ENCODE results near the gene RAPH1.
A peak's percentile ranks its signal among the peaks of the same experiment; 100 is the strongest.
"Not testable (repeated sequence)": the region's sequence is repeated elsewhere in the genome, so short reads cannot be mapped to it uniquely, and the experiment has no call there.

RAPH1 gene

GRCh38 chr2:203547356-203547755 lies 12.3 kb upstream of the RAPH1 start:
- DNase-seq (ENCODE audit: low read depth): no peak
- no peak overlapping the region for H3K4me3 ChIP-seq (ENCODE audit: low read depth, low read length)
- TF ChIP-seq MAX (IDR thresholded peaks at IDR 0.05; ENCODE audit: low read depth, low read length) (no peak), MYC (IDR thresholded peaks at IDR 0.05; ENCODE audit: low read depth, low read length) (no peak), CTCF (IDR thresholded peaks at IDR 0.05; ENCODE audit: low read depth, low read length) (no peak), POLR2A (IDR thresholded peaks at IDR 0.05; ENCODE audit: extremely low read depth, insufficient read length) (no peak)

- TF ChIP-seq CTCF (IDR thresholded peaks at IDR 0.05; ENCODE audit: low read depth, low read length): no peak
- DNase-seq (ENCODE audit: low read depth): no peak
- no peak overlapping the region for H3K4me3 ChIP-seq (ENCODE audit: low read depth, low read length)
These were observed 9.3 kb upstream of the RAPH1 start for GRCh38 chr2:203544402-203544801.

- no peak for DNase-seq (ENCODE audit: low read depth)
- TF ChIP-seq MAX (IDR thresholded peaks at IDR 0.05; ENCODE audit: low read depth, low read length) (no peak), MYC (IDR thresholded peaks at IDR 0.05; ENCODE audit: low read depth, low read length) (no peak)
- no peak overlapping the region for H3K4me3 ChIP-seq (ENCODE audit: low read depth, low read length)
These were observed 8.8 kb upstream of the RAPH1 start for GRCh38 chr2:203543898-203544328.

GRCh38 chr2:203540598-203540997 lies 5.5 kb upstream of the RAPH1 start:
- DNase-seq (ENCODE audit: low read depth): not testable (repeated sequence)

GRCh38 chr2:203538237-203538636 lies 3.1 kb upstream of the RAPH1 start:
- H3K4me3 ChIP-seq (ENCODE audit: low read depth, low read length); DNase-seq (ENCODE audit: low read depth): not testable (repeated sequence)

More at GRCh38 chr2:203540598-203540997, 5.5 kb upstream of the RAPH1 start:
- H3K4me3 ChIP-seq (ENCODE audit: low read depth, low read length): not testable (repeated sequence)

GRCh38 chr2:203536586-203536951 lies 1.5 kb upstream of the RAPH1 start:
- H3K4me3 ChIP-seq (ENCODE audit: low read depth, low read length); DNase-seq (ENCODE audit: low read depth): not testable (repeated sequence)

- H3K4me3 ChIP-seq (ENCODE audit: low read depth, low read length): peak overlapping the region; percentile 32
- no peak for TF ChIP-seq MAX (IDR thresholded peaks at IDR 0.05; ENCODE audit: low read depth, low read length)
- no peak for TF ChIP-seq MYC (IDR thresholded peaks at IDR 0.05; ENCODE audit: low read depth, low read length)
- no peak for TF ChIP-seq POLR2A (IDR thresholded peaks at IDR 0.05; ENCODE audit: extremely low read depth, insufficient read length)
- no peak for TF ChIP-seq CTCF (IDR thresholded peaks at IDR 0.05; ENCODE audit: low read depth, low read length)
- no peak for DNase-seq (ENCODE audit: low read depth)
These were observed 884 bp upstream of the RAPH1 start for GRCh38 chr2:203535784-203536585.

GRCh38 chr2:203534621-203535077 lies 452 bp downstream of the RAPH1 start:
- TF ChIP-seq POLR2A (IDR thresholded peaks at IDR 0.05; ENCODE audit: extremely low read depth, insufficient read length): no peak
- no peak for TF ChIP-seq MYC (IDR thresholded peaks at IDR 0.05; ENCODE audit: low read depth, low read length)
- no peak for TF ChIP-seq MAX (IDR thresholded peaks at IDR 0.05; ENCODE audit: low read depth, low read length)
- no peak for TF ChIP-seq CTCF (IDR thresholded peaks at IDR 0.05; ENCODE audit: low read depth, low read length)
- H3K4me3 ChIP-seq (ENCODE audit: low read depth, low read length): no peak overlapping the region
- peak; percentile 63 for DNase-seq (ENCODE audit: low read depth)

Data from NB4 (cell line).